ENCODE results near the gene CSTA.

The CSTA gene

DNA sequence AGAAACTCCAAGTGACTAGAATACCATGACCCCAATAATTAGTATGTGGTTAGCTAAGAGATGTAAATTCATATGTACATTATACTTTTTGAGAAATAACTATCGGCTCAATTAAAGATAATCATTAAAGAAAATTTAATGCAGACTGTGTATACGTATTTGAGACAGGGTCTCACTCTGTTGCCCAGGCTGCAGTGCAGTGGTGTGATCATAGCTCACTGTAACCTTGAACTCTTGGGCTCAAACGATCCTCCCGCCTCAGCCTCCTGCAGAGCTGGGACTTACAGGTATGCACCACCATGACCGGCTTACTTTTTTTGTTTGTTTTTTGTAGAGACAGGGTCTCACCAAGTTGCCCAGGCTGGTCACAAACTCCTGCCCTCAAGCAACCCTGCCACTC lies 8.7 kb upstream of the CSTA start:
- no peak overlapping the region for H3K4me3 ChIP-seq
- H3K27ac ChIP-seq, result peak overlapping the region in 1 of 21 experiments; percentile 20

- Histone ChIP-seq H3K27ac (peak overlapping the region in 12 of 21 experiments; percentile 7 to 68 (median 52)), H3K4me3 (no peak overlapping the region)
Measured at GRCh38 chr3:122318620-122319019, 6.4 kb upstream of the CSTA start.

- no peak overlapping the region for H3K4me3 ChIP-seq
- peak overlapping the region in 3 of 21 experiments; percentile 7 to 30 (median 10) for H3K27ac ChIP-seq
Measured at GRCh38 chr3:122322095-122323075, 2.7 kb upstream of the CSTA start.

- Histone ChIP-seq H3K4me3 (peak overlapping the region; percentile 1 to 30 (median 11)), H3K27ac (peak overlapping the region in 11 of 21 experiments; percentile 2 to 74 (median 35))
Measured at GRCh38 chr3:122325769-122326168, 721 bp downstream of the CSTA start.

DNA sequence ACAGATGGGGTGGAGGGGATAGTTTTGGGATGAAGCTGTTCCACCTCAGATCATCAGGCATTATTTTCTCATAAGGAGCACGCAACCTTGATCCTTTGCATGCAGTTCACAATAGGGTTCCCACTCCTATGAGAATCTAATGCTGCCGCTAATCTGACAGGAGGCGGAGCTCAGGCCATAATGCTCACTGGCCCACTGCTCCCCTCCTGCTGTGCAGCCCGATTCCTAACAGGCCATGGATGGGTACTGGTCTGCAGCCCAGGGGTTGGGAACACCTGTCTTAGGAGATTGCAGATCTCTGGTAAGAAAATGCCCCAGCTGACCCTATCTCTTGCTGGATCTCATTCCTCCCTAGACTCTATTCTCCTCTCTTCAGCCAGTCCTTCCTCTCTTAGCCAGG lies 6.8 kb downstream of the CSTA start:
- Histone ChIP-seq H3K27ac (peak overlapping the region in 2 of 21 experiments; percentile 8 to 34), H3K4me3 (no peak overlapping the region)

DNA sequence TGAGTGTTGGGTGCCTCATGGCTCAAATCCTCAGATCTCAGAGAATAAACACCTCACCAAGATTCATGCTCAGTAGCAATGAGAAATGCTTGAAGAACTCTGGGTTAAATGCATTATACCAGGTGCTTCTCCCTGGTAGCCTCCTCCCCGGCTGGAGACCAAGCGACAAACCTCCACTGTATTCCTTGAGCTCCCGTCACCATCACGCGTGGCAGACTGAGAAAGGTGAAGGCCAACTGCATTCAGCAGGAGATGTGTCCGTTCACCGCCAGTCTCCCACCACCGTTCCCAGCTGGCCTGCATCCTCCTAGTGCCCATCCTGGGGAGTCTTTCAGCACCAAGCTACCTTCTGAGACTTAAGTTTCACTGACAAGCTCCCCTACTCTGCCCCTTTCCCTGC lies 7.5 kb downstream of the CSTA start:
- H3K4me3 ChIP-seq, result no peak overlapping the region
- H3K27ac ChIP-seq, result peak overlapping the region in 1 of 21 experiments; percentile 24

DNA sequence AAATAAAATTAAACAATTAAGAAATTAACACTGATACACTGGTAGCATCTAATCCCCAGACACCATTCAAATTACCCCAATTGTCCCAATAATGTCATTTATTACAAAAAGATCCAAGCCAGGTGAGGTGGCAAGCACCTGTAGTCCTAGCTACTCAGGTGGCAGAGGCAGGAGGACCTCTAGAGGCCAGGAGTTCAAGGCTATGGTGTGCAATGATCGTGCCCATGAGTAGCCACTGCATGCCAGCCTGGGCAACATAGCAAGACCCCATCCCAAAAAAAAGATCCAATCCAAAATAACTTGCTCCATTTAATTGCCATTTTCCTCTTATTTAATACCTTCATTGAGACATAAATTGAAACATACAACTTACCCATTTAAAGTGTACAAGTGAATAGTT lies 17.8 kb downstream of the CSTA start:
- H3K27ac ChIP-seq, result no peak overlapping the region
- H3K4me3 ChIP-seq, result no peak overlapping the region

DNA sequence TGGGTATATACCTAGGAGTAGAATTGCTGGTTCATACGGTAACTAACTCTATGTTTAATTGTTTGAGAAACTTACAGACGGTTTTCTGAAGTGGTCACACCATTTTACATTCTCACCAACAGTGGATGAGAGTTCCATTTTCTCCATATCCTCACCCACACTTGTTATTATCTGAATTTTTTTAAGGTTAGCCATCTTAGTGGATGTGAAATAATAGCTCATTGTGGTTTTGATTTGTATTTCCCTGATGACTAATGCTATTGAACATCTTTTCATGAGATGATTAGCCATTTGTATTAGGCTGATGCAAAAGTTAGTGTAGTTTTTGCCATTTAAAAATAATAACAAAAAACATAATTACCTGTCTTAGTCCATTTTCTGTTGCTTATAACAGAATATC lies 18.6 kb downstream of the CSTA start:
- H3K27ac ChIP-seq, result no peak overlapping the region
- no peak overlapping the region for H3K4me3 ChIP-seq

- H3K27ac ChIP-seq, result no peak overlapping the region
- no peak overlapping the region for H3K4me3 ChIP-seq
Measured at GRCh38 chr3:122349171-122349570, 24.1 kb downstream of the CSTA start.

DNA sequence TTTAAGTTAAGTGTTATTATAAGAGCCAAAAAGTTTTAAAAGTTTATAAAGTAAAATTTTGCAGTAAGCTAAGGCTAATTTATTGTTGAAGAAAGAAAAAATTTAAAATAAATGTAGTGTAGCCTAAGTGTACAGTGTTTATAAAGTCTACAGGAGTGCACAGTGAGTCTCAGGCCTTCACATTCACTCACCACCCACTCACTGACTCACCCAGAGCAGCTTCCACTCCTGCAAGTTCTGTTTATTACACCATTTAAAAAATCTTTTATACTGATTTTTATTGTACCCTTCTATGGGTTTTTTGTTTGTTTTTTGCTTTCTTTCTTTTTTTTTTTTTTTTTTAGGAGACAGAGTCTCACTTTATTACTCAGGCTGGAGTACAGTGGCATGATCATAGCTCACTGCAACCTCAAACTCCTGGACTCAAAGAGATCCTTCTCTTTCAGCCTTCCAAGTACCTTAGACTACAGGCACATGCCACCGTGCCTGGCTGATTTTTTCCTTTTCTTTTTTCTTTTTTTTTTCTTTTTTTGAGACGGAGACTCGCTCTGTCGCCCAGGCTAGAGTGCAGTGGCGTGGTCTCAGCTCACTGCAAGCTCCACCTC lies 25.9 kb downstream of the CSTA start:
- Histone ChIP-seq H3K4me3 (no peak overlapping the region), H3K27ac (peak overlapping the region in 4 of 21 experiments; percentile 7 to 47 (median 34))

DNA sequence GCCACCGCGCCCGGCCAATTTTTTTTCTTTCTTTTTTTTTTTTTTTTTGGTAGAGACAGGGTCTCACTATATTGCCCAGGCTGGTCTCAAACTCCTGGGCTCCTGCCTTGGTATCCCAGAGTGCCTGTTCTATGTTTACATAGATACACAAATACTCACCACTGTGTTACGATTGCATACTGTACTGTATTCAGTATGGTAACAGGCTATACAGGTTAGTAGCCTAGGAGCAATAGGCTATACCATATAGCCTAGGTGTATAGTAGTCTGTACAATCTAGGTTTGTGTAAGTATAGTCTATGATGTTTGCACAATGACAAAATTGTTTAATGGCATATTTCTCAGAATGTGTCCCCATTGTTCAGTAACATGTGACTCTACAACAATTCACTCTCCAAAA lies 26.6 kb downstream of the CSTA start:
- Histone ChIP-seq H3K27ac (peak overlapping the region in 5 of 21 experiments; percentile 4 to 39 (median 21)), H3K4me3 (no peak overlapping the region)

GRCh38 chr3:122353215-122353614 lies 28.2 kb downstream of the CSTA start:
- H3K4me3 ChIP-seq, result no peak overlapping the region
- H3K27ac ChIP-seq, result peak overlapping the region in 10 of 21 experiments; percentile 5 to 70 (median 56)

DNA sequence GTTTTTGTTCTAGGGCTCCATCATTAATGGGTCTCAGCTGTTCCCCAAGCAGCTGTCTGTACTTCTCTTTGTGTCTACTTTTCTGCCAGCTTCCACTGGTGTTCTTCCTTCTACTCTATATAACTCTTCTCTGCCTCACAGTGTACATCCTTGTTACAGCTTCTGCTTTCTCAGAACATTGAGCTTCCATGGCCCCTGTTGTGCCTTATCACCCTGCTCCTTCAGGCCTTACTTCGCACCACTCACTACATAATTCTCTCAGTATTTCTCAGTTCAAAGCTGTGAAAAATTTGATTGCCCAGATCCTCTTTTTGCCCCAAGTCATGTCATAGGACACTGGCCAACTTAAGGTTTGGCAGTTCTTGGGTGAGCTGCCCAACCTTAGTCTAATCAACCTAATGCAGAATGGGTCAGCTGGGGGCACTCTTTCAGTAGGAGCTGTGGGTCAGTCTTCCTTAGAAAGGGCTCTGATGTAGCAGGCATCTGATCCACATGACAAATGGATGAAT lies 28.9 kb downstream of the CSTA start:
- H3K27ac ChIP-seq, result peak overlapping the region in 11 of 21 experiments; percentile 4 to 70 (median 56)
- no peak overlapping the region for H3K4me3 ChIP-seq

GRCh38 chr3:122355612-122356011 lies 30.6 kb downstream of the CSTA start:
- peak overlapping the region in 3 of 21 experiments; percentile 6 to 24 (median 18) for H3K27ac ChIP-seq
- H3K4me3 ChIP-seq, result no peak overlapping the region

- Histone ChIP-seq H3K4me3 (no peak overlapping the region), H3K27ac (peak overlapping the region in 3 of 21 experiments; percentile 2 to 24 (median 10))
Measured at GRCh38 chr3:122356402-122356801, 31.4 kb downstream of the CSTA start.

GRCh38 chr3:122357828-122358702 lies 33.0 kb downstream of the CSTA start:
- no peak overlapping the region for H3K4me3 ChIP-seq
- peak overlapping the region in 3 of 21 experiments; percentile 17 to 38 (median 36) for H3K27ac ChIP-seq

DNA sequence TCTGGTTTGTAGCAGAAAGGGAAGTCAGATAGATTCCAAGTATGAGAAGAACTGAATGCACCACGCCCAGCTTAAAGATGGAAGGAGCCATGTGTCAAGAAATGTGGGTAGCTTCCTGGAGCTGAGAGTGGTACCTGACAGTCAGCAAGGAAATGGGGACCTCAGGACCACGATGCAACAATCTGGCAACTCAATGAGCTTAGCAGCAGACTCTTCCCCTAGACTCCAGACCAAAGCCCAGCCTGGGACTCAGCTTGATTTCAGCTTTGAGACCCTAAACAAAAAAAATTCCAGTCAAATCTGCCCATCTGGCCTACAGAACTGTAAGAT lies 33.6 kb downstream of the CSTA start:
- peak overlapping the region in 2 of 21 experiments; percentile 36 to 38 for H3K27ac ChIP-seq
- no peak overlapping the region for H3K4me3 ChIP-seq

DNA sequence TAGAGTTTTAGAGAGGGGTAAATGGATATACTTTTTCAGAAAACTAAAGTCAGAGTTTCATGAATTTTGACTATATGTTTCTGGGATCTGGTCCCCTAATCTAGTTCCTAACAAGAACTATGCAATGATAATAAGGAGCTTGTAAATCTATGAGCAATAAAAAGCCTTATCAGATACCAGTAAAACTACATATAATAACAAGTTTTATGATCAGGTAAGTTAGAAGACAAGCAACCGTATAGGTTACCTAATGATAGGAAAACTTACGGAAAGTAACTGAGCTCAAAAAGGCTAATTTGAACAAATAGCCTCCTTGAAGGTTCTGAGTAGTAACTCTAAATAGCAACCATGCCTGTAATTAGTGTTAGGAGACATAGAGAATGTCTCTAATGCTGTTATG lies 37.0 kb downstream of the CSTA start:
- Histone ChIP-seq H3K4me3 (no peak overlapping the region), H3K27ac (peak overlapping the region in 9 of 21 experiments; percentile 12 to 58 (median 38))

DNA sequence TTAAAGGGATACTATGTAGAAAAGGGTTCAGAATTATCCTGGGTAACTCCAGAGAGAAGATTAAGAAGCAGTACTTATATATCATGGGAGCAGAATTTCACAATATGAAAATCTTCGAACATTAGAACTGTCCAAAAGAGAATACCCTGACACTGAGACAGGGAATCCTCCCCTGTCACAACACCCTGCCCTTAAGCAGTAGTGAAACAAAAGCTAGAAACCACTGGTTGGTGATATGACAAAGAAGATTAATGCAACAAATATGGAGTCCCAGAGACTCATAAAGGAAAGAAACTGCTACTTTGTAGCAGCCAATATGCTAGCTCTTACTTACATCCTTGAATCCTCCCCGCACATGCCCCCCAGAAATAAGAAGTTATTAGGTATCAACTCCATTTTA lies 39.4 kb downstream of the CSTA start:
- H3K27ac ChIP-seq, result peak overlapping the region in 3 of 21 experiments; percentile 8 to 25 (median 10)

DNA sequence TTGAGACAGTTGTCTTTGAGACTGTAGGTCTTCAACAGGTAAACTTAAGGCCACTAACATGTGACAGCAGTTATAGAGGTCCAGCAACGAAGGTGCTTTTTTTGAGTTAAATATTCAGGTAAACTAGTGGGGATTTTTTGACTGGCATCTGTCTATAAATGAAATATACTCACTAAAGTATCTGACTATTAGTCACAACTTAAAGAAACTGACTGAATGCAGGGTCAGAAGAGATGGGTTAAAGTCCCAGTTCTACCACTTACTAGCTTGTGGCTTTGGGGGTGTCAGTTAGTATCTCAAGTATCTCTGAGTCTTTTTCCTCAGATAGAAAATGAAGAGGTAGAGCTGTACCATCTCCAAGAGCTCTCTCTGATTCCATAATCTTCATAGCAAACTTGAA lies 40.0 kb downstream of the CSTA start:
- H3K27ac ChIP-seq, result peak overlapping the region in 2 of 21 experiments; percentile 3 to 10
- H3K4me3 ChIP-seq, result no peak overlapping the region

More for the DNA sequence above, 39.4 kb downstream of the CSTA start:
- no peak overlapping the region for H3K4me3 ChIP-seq
